ENCODE measurements around the gene TMEM184B.

TMEM184B gene

DNA sequence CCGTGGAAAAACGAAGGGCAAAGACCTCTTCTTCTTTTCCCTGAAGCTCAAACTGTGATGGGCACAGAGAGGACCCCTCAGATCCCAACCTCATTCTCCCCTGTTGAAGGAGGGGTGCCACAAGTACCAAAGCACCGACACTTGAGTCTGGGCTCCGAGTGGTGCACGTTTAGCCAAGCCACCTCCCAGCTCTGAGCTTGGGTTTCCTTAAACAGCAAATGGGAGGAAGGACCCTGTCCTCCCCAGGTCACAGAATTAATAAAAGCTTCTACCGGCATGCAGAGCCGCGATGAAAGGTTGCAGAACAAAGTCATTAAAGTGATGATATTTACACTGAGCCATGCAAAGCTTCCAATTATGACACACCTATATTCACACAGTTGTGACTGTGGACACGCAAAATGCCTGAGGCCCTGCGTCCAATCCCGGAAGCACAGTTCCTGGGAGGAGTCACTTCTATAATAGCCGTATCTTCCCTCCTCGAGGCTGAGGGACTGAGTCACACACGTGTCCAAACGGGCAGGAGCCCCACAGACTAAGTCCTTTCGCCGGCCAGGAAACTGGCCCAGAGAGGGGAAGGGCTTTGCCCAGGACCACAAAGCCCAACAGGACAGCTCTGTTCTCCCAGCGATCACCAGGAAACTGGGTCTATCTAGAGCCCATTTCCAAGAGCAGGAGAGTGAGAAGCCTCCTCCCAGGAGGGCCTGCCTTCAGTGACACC is 45.3 kb upstream of the TMEM184B start:
- no CpG with 5 or more reads among the region's 18 CpGs for WGBS (ENCODE audit: extremely low coverage, insufficient coverage, insufficient read length)
- H3K9ac ChIP-seq (ENCODE audit: low read length): no peak overlapping the region
- peak overlapping the region; percentile 88 for H3K18ac ChIP-seq (ENCODE audit: low read length)
- no peaks in the 10 kb centered on the region for H3K9me3 ChIP-seq (ENCODE audit: insufficient read depth, low read depth, low read length)
- peak overlapping the region; percentile 54 for H4K12ac ChIP-seq (ENCODE audit: low read depth, low read length)
- H3K4ac ChIP-seq (ENCODE audit: low read depth, low read length): peak overlapping the region; percentile 22
- peak; percentile 96 to 99 for DNase-seq
- H2AK5ac ChIP-seq (ENCODE audit: low read length): peak overlapping the region; percentile 33
- peak overlapping the region; percentile 88 for H3K14ac ChIP-seq (ENCODE audit: low read length)
- H2AFZ ChIP-seq (ENCODE audit: insufficient read depth, low read length, poor library complexity): peak overlapping the region; percentile 58
- peak overlapping the region; percentile 77 for H2BK5ac ChIP-seq (ENCODE audit: low read depth, low read length, poor library complexity)
- peaks cover 31% of the 10 kb centered on the region for H3K79me1 ChIP-seq (ENCODE audit: low read length)
- peaks cover 39% of the 10 kb centered on the region for H3K79me2 ChIP-seq (ENCODE audit: control insufficient read depth, insufficient read depth, low read length, poor library complexity)
- no peaks in the 10 kb centered on the region for H3K27me3 ChIP-seq (ENCODE audit: insufficient read depth, low read length)
- peak overlapping the region; percentile 94 for H2BK120ac ChIP-seq (ENCODE audit: insufficient read depth, low read length, poor library complexity)
- H3K4me3 ChIP-seq (ENCODE audit: low read depth, low read length): no peak overlapping the region
- H3K4me2 ChIP-seq (ENCODE audit: low read length): peak overlapping the region; percentile 84
- peak overlapping the region; percentile 83 for H3K27ac ChIP-seq (ENCODE audit: low read depth, low read length)
- peak overlapping the region; percentile 75 for H4K8ac ChIP-seq (ENCODE audit: low read depth, low read length)
- peaks cover 29 to 39% of the 10 kb centered on the region in 2 experiments for H3K4me1 ChIP-seq (ENCODE audit: control insufficient read depth in 1 of 2, insufficient read depth in 2 of 2, low read length in 2 of 2)
- H4K91ac ChIP-seq (ENCODE audit: low read depth, low read length): peak overlapping the region; percentile 86
- H3K23ac ChIP-seq (ENCODE audit: low read length): no peak overlapping the region
- peak overlapping the region; percentile 82 for H2BK12ac ChIP-seq (ENCODE audit: low read length)
- H3K36me3 ChIP-seq (ENCODE audit: control insufficient read depth in 1 of 2, insufficient read depth in 2 of 2, low read length in 2 of 2): peaks cover 11 to 13% of the 10 kb centered on the region in 2 experiments

DNA sequence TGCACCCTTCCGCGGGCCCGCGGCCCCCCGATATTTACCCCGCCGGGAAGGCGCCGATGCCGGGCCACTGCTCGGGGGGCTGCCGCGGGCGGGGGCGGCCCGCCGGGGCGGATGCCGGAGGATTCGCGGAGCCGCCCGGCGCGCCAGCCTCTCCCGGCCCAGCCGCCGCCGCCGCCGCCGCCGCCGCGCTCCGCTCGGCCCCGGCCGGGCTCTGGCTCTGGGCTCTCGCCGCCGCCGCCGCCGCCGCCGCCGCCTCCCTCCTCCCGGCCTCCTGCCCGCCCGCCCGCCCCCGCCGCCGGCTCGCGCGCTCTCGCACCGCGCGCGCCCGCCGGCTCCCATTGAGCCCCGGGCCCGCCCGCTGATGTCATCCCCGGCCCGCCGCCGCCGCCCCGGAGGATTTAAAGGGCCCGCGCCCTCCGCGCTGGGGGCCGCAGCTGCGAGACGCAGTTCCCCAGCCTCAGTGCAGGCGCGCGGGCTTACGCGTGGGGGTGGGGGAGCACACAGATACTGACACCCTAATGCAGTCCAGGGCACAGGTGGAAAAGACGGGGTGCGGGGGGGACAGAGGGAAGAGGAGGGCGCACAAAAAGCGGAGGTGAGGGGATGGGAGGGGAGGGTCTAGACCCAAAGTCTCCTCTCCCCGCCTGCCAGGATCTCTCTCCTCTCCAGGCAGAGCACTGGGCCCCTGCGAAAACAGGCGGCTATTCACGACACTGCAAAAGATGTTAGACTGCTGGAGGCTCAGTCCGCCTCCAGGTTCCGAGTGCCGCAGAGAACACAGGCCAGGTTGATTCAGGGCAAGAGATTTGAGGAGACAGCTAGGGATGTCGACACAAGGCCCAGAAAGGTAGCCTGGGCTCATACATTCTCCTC is 44.5 kb upstream of the TMEM184B start, which contains the start of gene CSNK1E:
TSS of gene CSNK1E (minus strand) at position 312 of the 873 bp plus-strand sequence. CDS start 3,276 bp downstream, outside the sequence.
- Histone ChIP-seq H3K9me3 (ENCODE audit: insufficient read depth, low read depth, low read length) (no peaks in the 10 kb centered on the region), H3K18ac (ENCODE audit: low read length) (peak within 1 kb of the TSS; percentile 88), H3K27ac (ENCODE audit: low read depth, low read length) (peak within 1 kb of the TSS; percentile 89), H4K91ac (ENCODE audit: low read depth, low read length) (peak within 1 kb of the TSS; percentile 92), H3K23ac (ENCODE audit: low read length) (no peak within 1 kb of the TSS), H2BK5ac (ENCODE audit: low read depth, low read length, poor library complexity) (peak within 1 kb of the TSS; percentile 85), H3K36me3 (ENCODE audit: control insufficient read depth in 1 of 2, insufficient read depth in 2 of 2, low read length in 2 of 2) (peaks cover 19 to 21% of the 10 kb centered on the region in 2 experiments), H2BK120ac (ENCODE audit: insufficient read depth, low read length, poor library complexity) (peak within 1 kb of the TSS; percentile 90), H2AK5ac (ENCODE audit: low read length) (peak within 1 kb of the TSS; percentile 50), H3K27me3 (ENCODE audit: insufficient read depth, low read length) (no peaks in the 10 kb centered on the region), H4K8ac (ENCODE audit: low read depth, low read length) (peak within 1 kb of the TSS; percentile 87), H3K4me1 (ENCODE audit: control insufficient read depth in 1 of 2, insufficient read depth in 2 of 2, low read length in 2 of 2) (peaks cover 34 to 42% of the 10 kb centered on the region in 2 experiments), H3K4ac (ENCODE audit: low read depth, low read length) (peak within 1 kb of the TSS; percentile 91), H3K79me1 (ENCODE audit: low read length) (peaks cover 31% of the 10 kb centered on the region), H2AFZ (ENCODE audit: insufficient read depth, low read length, poor library complexity) (peak within 1 kb of the TSS; percentile 73), H4K12ac (ENCODE audit: low read depth, low read length) (peak within 1 kb of the TSS; percentile 85), H3K79me2 (ENCODE audit: control insufficient read depth, insufficient read depth, low read length, poor library complexity) (peaks cover 44% of the 10 kb centered on the region), H3K4me2 (ENCODE audit: low read length) (peak within 1 kb of the TSS; percentile 84), H3K4me3 (ENCODE audit: low read depth, low read length) (peak within 1 kb of the TSS; percentile 86), H3K9ac (ENCODE audit: low read length) (peak within 1 kb of the TSS; percentile 93), H2BK12ac (ENCODE audit: low read length) (peak within 1 kb of the TSS; percentile 80), H3K14ac (ENCODE audit: low read length) (peak within 1 kb of the TSS; percentile 92)
- WGBS (ENCODE audit: extremely low coverage, insufficient coverage, insufficient read length): no CpG with 5 or more reads among the region's 98 CpGs
- peak; percentile 55 to 69 for DNase-seq

DNA sequence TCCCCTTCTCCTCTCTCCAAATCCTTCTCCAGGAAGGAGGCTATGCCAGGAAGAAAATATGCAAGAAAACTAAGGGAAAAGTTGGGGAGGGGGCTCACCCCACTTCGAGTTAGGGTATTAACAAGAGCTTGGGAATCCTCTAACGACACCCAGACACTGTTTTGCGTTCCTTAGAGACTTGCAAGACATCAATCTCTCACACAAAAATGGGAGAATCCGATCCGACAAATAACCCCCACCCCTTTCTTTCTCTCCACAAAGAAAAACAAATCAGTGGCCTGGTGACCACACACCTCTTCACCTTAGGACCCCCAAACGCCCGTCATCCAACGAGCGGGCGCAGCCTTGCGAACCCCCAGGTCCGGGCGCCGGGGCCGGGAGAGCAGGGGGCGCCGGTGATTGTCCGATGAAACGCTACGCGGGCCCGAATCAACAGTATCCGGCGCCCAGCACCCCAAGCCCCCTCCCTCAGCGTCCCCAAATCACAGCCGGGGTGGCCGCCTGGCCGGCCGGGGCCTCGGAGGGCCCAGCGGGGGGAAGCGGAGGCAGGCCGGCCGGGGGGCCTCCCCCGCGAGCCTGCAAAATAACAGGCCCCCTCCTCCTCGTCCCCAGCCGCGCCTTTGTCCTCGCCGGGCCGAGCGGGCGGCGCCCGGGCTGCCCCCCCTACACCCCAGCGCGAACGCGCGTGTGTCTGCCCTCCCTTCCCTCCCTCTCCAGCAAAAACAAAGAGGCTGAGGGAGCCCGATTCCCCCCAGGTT is 43.7 kb upstream of the TMEM184B start:
- no CpG with 5 or more reads among the region's 52 CpGs for WGBS (ENCODE audit: extremely low coverage, insufficient coverage, insufficient read length)
- H3K14ac ChIP-seq (ENCODE audit: low read length): peak overlapping the region; percentile 92
- H3K27ac ChIP-seq (ENCODE audit: low read depth, low read length): peak overlapping the region; percentile 89
- peak overlapping the region; percentile 87 for H4K8ac ChIP-seq (ENCODE audit: low read depth, low read length)
- H3K79me2 ChIP-seq (ENCODE audit: control insufficient read depth, insufficient read depth, low read length, poor library complexity): peaks cover 47% of the 10 kb centered on the region
- DNase-seq: peak in 1 of 2 donors; percentile 48
- peak overlapping the region; percentile 73 for H2AFZ ChIP-seq (ENCODE audit: insufficient read depth, low read length, poor library complexity)
- no peaks in the 10 kb centered on the region for H3K9me3 ChIP-seq (ENCODE audit: insufficient read depth, low read depth, low read length)
- H3K23ac ChIP-seq (ENCODE audit: low read length): no peak overlapping the region
- H3K4me3 ChIP-seq (ENCODE audit: low read depth, low read length): peak overlapping the region; percentile 86
- H3K18ac ChIP-seq (ENCODE audit: low read length): peak overlapping the region; percentile 63
- H3K4ac ChIP-seq (ENCODE audit: low read depth, low read length): peak overlapping the region; percentile 91
- H3K36me3 ChIP-seq (ENCODE audit: control insufficient read depth in 1 of 2, insufficient read depth in 2 of 2, low read length in 2 of 2): peaks cover 25 to 29% of the 10 kb centered on the region in 2 experiments
- peak overlapping the region; percentile 92 for H4K91ac ChIP-seq (ENCODE audit: low read depth, low read length)
- H4K12ac ChIP-seq (ENCODE audit: low read depth, low read length): peak overlapping the region; percentile 85
- H2BK5ac ChIP-seq (ENCODE audit: low read depth, low read length, poor library complexity): peak overlapping the region; percentile 85
- H2BK12ac ChIP-seq (ENCODE audit: low read length): no peak overlapping the region
- peaks cover 34 to 45% of the 10 kb centered on the region in 2 experiments for H3K4me1 ChIP-seq (ENCODE audit: control insufficient read depth in 1 of 2, insufficient read depth in 2 of 2, low read length in 2 of 2)
- H3K4me2 ChIP-seq (ENCODE audit: low read length): peak overlapping the region; percentile 67
- peak overlapping the region; percentile 89 for H2BK120ac ChIP-seq (ENCODE audit: insufficient read depth, low read length, poor library complexity)
- peak overlapping the region; percentile 50 for H2AK5ac ChIP-seq (ENCODE audit: low read length)
- H3K27me3 ChIP-seq (ENCODE audit: insufficient read depth, low read length): no peaks in the 10 kb centered on the region
- peaks cover 31% of the 10 kb centered on the region for H3K79me1 ChIP-seq (ENCODE audit: low read length)
- H3K9ac ChIP-seq (ENCODE audit: low read length): peak overlapping the region; percentile 93

Measured in trophoblast cell (in vitro differentiated cells and primary cell).